GM19467 (cell line): ENCODE results near the gene FBXO31.

ENCODE experiments used
- ATAC-seq: cut with Tn5 transposase; IDR thresholded peaks from one replicate; pipeline ENCODE4 v1.9.1; 2021; ENCODE audit warnings: mild to moderate bottlenecking, moderate library complexity; ENCODE audit not compliant: unreplicated experiment

Gene FBXO31, protein sequence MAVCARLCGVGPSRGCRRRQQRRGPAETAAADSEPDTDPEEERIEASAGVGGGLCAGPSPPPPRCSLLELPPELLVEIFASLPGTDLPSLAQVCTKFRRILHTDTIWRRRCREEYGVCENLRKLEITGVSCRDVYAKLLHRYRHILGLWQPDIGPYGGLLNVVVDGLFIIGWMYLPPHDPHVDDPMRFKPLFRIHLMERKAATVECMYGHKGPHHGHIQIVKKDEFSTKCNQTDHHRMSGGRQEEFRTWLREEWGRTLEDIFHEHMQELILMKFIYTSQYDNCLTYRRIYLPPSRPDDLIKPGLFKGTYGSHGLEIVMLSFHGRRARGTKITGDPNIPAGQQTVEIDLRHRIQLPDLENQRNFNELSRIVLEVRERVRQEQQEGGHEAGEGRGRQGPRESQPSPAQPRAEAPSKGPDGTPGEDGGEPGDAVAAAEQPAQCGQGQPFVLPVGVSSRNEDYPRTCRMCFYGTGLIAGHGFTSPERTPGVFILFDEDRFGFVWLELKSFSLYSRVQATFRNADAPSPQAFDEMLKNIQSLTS

GRCh38 chr16:87383505-87384161 is at the start of gene FBXO31:
Gene FBXO31, minus strand, starts transcription at chr16:87383776. Its CDS starts 32 bp downstream, at chr16:87383744.
- peak; percentile 45 for ATAC-seq

DNA sequence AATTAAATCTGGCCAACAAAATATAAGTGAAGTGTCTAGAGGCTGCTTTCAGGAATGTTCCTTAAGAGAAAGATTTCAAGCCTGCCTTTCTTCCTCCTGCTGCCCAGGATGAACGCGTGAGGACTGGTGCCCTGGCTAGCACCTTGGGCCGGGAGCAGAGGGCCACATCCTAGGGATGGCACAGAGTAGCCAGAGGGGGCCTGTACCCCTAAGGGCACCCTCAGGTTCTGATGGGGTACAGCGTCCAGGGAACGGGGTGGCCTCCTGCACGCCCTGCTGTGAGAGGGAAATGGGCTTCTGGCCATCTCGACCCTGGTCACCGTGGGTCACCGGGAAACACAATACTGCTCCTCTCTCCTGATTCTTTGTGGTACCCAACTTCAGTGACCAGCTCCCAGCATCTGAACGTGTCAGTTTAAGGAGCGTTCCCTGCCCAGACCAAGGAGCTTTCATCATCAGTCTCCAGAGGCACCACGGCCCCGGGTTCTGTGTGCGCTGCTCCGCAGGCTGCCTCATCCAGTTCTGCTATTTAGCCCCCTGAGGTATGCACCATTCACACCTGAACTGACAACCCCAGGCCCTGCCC is 48.8 kb upstream of the FBXO31 start:
- no peak for ATAC-seq

DNA sequence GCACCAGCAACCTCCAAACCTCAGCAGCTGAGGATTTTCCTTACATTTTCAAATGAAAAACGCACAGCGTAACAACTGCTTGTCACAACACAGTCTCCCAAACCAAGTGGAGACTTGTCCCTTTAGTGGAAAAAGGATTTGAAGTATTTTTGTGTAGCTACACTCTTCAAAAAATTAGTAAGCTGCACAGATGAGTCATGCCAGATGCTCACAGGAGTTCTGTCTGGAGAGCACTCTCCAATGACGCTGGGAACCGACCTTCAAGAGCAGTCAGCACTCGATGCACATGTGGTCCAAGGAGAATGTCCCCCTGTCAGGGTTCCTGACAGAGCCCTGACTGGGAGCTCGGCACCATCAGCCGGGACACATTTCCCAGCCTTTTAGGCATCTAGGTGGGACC is 48.4 kb upstream of the FBXO31 start:
- no peak for ATAC-seq

GRCh38 chr16:87426423-87427215 is 43.0 kb upstream of the FBXO31 start:
- ATAC-seq: no peak

DNA sequence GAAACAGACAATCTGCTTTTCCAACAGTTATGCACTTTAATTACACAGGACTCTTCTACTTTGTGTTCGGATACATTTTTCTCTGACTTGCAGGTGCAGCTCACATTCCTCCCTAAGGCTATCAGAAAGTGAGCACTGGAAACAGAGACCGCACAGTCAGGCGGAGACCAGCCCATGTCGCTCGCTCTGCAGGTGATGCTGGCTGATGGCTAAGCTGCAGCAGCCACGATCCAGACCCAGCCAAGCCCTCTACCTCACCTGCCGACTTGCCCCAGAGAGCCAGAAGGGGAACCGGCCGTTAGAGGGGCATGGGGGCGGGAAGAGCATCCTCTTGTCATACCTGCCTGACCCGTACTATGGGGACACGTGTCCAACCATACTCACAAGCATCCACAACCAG is 42.4 kb upstream of the FBXO31 start:
- no peak for ATAC-seq

GRCh38 chr16:87424266-87424665 is 40.7 kb upstream of the FBXO31 start:
- ATAC-seq: no peak

- ATAC-seq: no peak
Observed at GRCh38 chr16:87423429-87423828, 39.9 kb upstream of the FBXO31 start.

DNA sequence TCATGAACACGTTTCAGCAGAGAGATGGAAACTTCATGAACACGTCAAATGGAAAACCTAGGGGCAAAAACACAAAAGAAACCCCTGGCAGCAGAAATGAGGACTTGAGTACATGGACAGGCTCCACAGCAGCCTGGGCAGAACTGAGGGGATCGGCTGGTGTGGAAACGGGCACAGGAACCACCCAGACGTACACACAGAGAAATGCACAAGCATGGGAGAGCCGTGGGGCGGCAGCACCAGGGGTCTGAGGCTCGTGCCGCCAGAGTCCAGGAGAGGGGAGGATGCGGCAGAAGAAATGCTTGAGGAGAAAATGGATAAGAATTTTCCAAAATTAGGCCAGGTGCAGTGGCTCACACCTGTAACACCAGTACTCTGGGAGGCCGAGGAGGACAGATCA is 38.5 kb upstream of the FBXO31 start:
- no peak for ATAC-seq

GRCh38 chr16:87421003-87421912 is 37.7 kb upstream of the FBXO31 start:
- no peak for ATAC-seq

GRCh38 chr16:87420026-87421002 is 36.7 kb upstream of the FBXO31 start:
- no peak for ATAC-seq

DNA sequence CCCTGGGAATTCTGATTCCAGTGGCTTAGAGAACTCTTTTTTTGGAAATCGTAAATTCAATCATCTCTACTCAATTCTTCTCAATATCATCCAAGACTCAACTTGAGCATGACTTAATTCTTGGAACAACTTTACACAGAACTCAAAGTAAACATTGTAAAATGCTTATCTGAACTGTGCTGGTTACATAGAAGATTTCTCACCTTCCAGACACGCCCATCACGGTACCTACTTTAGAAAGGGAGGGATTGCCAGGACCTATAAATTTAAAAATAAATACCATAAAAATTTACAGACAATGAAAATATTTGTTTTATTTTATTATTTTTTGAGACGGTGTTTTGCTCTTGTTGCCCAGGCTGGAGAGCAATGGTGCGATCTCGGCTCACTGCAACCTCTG is 35.1 kb upstream of the FBXO31 start:
- ATAC-seq: no peak

DNA sequence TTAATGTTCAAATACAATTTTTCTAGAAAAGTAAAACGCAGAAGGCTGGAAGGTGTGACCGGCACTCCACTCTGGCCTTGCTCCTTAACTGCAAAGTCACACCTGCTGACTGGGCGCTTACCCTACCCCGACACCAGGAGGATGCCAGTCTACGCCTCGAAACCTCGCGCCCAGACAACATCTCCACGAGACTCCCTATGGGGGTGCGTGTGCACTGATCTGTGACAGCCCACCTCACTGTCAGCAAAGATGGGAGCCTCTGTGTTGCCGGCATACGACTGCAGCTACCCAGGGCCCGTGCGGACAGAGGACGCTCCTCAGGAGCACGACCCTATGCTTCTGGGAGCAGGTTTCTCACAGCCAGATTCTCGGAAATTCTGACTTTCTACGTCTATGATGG is 34.6 kb upstream of the FBXO31 start:
- ATAC-seq: no peak

GRCh38 chr16:87417528-87417910 is 33.9 kb upstream of the FBXO31 start:
- no peak for ATAC-seq

GRCh38 chr16:87416826-87417527 is 33.4 kb upstream of the FBXO31 start:
- ATAC-seq: no peak

DNA sequence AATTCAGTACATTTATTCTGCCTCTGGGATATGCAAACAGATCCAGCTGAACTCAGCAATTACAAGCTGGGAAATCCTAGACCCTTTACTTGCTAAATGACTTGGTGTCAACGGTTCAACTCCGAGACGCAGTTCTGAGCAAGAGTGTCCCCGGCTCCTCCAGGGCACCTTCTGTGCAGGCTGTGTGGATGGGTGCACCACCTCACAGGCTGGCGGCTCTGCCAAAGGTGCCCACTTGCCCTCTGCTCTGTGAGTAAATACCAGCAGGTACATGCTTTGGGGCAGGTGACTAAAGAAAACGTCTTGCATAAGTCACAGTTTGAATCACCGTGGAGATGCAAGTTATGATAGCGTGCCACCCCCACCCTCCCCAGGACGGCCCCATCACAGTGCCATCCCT is 31.9 kb upstream of the FBXO31 start:
- ATAC-seq: no peak

DNA sequence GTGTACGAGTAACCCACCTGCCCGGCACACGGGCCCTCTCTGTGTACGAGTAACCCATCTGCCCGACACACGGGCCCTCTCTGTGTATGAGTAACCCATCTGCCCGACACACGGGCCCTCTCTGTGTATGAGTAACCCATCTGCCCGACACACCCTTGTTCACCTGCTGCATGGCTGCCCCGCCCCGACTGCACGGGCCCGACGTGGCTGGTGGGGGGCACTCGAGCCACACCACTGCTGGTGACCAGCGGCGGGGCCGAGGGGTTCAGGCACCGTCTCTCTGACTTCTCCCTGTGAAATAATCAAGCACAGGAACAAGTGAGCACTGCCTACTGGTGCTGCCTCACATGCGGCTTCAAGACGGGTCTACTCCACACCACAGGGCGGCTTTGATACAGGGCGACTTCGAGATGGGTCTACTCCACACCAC is 30.7 kb upstream of the FBXO31 start:
- no peak for ATAC-seq

DNA sequence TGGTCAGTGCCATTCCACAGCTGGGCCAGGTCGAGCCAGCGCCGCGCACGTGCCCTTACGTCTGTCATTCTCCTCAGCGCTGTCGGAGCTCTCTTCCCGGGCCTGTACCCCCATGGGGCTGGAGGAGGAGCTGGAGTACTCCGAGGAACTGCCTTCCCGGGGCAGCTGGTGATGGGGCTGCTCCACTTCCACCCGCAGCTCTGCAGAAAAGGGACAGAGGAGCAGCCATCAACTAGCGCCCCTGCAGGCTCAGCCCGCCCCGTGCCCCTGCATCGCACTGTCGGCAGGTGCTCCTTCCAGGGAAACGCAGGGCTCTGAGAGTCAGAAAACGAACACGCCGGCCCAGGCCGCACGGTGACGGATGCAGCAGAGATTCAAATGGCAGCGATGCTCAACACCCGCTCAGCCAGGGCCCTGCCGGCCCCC is 29.4 kb upstream of the FBXO31 start:
- ATAC-seq: no peak

- ATAC-seq: no peak
Observed at GRCh38 chr16:87412371-87412995, 28.9 kb upstream of the FBXO31 start.
